DMS153 treated with DMSO at 0.1 percent for 48 hours (cell line): ENCODE data around the gene KCNMA1.

ENCODE experiments used
- DNase-seq: peaks from one replicate; lab custom pipeline; 2025; ENCODE audit not compliant: unreplicated experiment; lab: John Stamatoyannopoulos, UW

Gene KCNMA1

GRCh38 chr10:77313066-77313750 lies 324.4 kb downstream of the KCNMA1 start:
- no peak for DNase-seq

GRCh38 chr10:77311186-77311585 lies 326.4 kb downstream of the KCNMA1 start:
- DNase-seq, result no peak

GRCh38 chr10:77310288-77310840 lies 327.2 kb downstream of the KCNMA1 start:
- no peak for DNase-seq

GRCh38 chr10:77309509-77309908 lies 328.1 kb downstream of the KCNMA1 start:
- DNase-seq, result no peak

- DNase-seq, result no peak
Observed at GRCh38 chr10:77309092-77309491, 328.5 kb downstream of the KCNMA1 start.

GRCh38 chr10:77308084-77308732 lies 329.4 kb downstream of the KCNMA1 start:
- no peak for DNase-seq

- DNase-seq, result no peak
Observed at GRCh38 chr10:77306666-77307065, 330.9 kb downstream of the KCNMA1 start.

- peak; percentile 13 for DNase-seq
Observed at GRCh38 chr10:77305650-77306632, 331.7 kb downstream of the KCNMA1 start.

- no peak for DNase-seq
Observed at GRCh38 chr10:77304192-77304591, 333.4 kb downstream of the KCNMA1 start.

- DNase-seq, result no peak
Observed at GRCh38 chr10:77301305-77301730, 336.3 kb downstream of the KCNMA1 start.

GRCh38 chr10:77300682-77301302 lies 336.8 kb downstream of the KCNMA1 start:
- no peak for DNase-seq

GRCh38 chr10:77299320-77299719 lies 338.3 kb downstream of the KCNMA1 start:
- DNase-seq, result no peak

GRCh38 chr10:77297393-77297739 lies 340.2 kb downstream of the KCNMA1 start:
- no peak for DNase-seq

- DNase-seq, result no peak
Observed at GRCh38 chr10:77296534-77297392, 340.8 kb downstream of the KCNMA1 start.

- no peak for DNase-seq
Observed at GRCh38 chr10:77293773-77294172, 343.8 kb downstream of the KCNMA1 start.

GRCh38 chr10:77293347-77293746 lies 344.3 kb downstream of the KCNMA1 start:
- no peak for DNase-seq

GRCh38 chr10:77291596-77292505 lies 345.8 kb downstream of the KCNMA1 start:
- DNase-seq, result no peak

- DNase-seq, result no peak
Observed at GRCh38 chr10:77290528-77291155, 347.0 kb downstream of the KCNMA1 start.
